Neural progenitor cell (in vitro differentiated cells): ENCODE results near the gene CALHM3.
"Not testable (repeated sequence)": the region's sequence is repeated elsewhere in the genome, so short reads cannot be mapped to it uniquely, and the experiment has no call there.

ENCODE experiments used
- CTCF ChIP-seq: fragments of 200-600 bp; sonication (generic); IDR thresholded peaks from 2 replicates; pipeline ENCODE4 v1.5.1; 2017; ENCODE audit warnings: antibody characterized with exemption, mild to moderate bottlenecking
- EZH2 ChIP-seq: fragments of 200-600 bp; sonication (generic); IDR thresholded peaks from 2 replicates; pipeline ENCODE4 v1.6.1; 2017; ENCODE audit warnings: antibody characterized with exemption, mild to moderate bottlenecking, moderate library complexity
- EZH2phosphoT487 ChIP-seq: fragments of 200-600 bp; sonication (generic); IDR thresholded peaks from 2 replicates; pipeline ENCODE4 v1.6.1; 2017; ENCODE audit warnings: antibody characterized with exemption

GRCh38 chr10:103486635-103487409 is 7.8 kb upstream of the CALHM3 start:
- TF ChIP-seq CTCF, EZH2, EZH2phosphoT487: not testable (repeated sequence)
